NCI-H2107 treated with DMSO at 0.1 percent for 48 hours (cell line): ENCODE data around the gene DTD2.

Source experiments
- DNase-seq: peaks from one replicate; lab custom pipeline; 2025; ENCODE audit not compliant: unreplicated experiment; lab: John Stamatoyannopoulos, UW

The DTD2 gene

DNA sequence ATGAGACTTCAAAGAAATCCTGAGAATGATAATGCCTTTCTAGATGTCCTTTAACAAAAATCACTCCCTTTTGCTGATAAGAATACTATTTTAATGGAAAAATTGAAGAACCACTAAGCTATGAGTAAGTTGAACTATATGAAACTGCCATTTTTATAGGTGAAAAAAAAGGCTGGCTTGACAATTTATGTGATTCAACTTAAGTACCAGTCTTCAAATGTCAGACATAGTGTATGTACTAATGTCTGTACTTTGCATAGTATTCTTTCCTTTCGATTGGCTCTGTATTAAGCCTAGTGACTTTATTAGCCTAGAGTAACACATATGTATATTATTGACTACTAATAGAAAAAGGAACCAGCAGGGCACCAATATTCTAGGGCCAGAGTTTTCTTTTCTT lies 48.9 kb downstream of the DTD2 start:
- DNase-seq, result no peak

GRCh38 chr14:31405599-31406232 lies 51.6 kb downstream of the DTD2 start:
- DNase-seq, result no peak

DNA sequence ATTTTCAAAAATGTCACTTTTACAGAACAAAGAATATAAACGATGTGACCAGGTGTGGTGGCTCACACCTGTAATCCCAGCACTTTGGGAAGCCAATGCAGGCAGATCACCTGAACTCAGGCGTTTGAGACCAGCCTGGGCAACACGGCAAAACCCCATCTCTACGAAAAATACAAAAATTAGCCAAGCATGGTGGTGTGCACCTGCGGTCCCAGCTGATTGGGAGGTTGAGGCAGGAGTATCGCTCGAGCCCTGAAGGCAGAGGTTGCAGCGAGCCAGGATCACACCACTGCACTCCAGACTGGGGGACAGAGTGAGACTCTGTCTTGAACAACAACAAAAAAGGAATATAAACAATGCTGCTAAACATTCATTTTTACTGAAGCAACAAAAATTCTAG lies 52.2 kb downstream of the DTD2 start:
- no peak for DNase-seq

- DNase-seq, result no peak
Observed at GRCh38 chr14:31403707-31404106, 53.6 kb downstream of the DTD2 start.

DNA sequence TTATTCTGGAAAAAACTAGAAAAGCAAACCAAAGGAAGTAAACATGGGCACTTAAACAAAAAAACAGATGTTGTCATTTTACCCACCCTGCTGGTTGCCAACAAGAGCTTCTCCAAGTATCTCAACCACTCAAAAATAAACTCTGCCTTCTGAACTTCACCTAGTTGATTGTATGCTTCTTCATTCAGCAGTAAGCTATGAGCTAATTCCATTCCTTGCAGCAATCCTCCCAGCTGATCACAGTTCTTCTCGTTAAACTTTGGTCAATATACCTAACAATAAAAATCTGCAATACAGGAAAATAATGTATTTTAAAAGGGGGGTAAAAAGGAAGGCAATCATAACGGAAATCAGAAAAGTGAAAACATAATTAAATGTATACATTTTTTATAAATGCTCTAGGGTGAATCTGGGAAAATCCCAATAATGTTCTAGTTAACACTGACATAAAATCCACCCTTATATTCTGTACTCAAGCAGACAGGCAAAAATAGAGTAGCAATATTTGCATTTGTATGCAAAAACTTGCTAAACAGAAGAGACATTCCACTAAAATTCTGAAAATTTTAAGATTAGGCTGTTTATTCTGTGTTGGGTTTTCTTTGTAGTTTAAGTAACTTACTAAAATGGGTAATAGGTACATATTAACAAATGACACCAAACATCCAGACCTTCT lies 54.4 kb downstream of the DTD2 start:
- DNase-seq, result no peak

GRCh38 chr14:31401369-31401932 lies 55.9 kb downstream of the DTD2 start:
- no peak for DNase-seq

DNA sequence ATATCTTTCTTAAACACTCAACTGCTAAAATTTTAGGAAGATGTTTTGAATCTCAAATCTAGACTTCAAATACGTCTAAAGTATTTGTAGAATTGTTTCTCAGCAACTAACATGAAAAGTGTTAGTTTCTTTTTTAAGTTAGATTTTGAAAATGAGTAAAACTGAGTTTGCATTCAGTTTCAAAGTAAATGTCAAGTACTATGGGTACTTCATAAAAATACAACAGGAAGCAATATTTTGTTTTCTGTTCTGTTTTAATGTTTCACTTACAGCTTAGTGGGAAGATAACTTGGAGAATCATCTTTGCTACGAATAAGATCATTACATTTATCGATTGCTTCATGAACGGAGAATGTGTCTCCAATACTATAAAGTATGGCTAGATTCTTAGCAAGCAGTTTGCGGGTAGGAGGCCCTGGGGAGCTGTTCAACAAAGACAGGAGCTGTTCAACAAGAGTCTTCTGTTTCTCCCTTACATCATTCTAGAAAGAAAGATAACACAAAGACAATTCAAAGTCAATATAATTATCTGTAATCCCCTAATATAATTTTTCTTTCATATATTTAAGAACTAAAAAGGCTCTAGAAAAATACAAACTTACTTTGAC lies 57.2 kb downstream of the DTD2 start:
- DNase-seq, result no peak
